ENCODE data around the gene EFEMP2.

The EFEMP2 gene

GRCh38 chr11:65903068-65903481, 30.5 kb upstream of the EFEMP2 start:
- peak in 2 of 10 donors; percentile 12 to 65 for DNase-seq
- intact Hi-C loops (cut with DNase I) = no loop called here

- peak in 2 of 10 donors; percentile 36 to 55 for DNase-seq
- intact Hi-C loops (cut with DNase I) = no loop called here
Observed at GRCh38 chr11:65900899-65901180, 28.2 kb upstream of the EFEMP2 start.

- intact Hi-C loops (cut with DNase I) = no loop called here
Observed at GRCh38 chr11:65900125-65900898, 27.7 kb upstream of the EFEMP2 start, which contains the start of gene FOSL1. Gene FOSL1 (minus strand): TSS chr11:65900388. CDS start chr11:65900339, 49 bp downstream.

GRCh38 chr11:65899356-65900124, 26.9 kb upstream of the EFEMP2 start:
- peak in 2 of 10 donors; percentile 73 to 78 for DNase-seq
- intact Hi-C loops (cut with DNase I) = no loop called here

More at GRCh38 chr11:65900125-65900898, 27.7 kb upstream of the EFEMP2 start, which contains the start of gene FOSL1:
- DNase-seq = peak in 9 of 10 donors; percentile 36 to 93 (median 60)

- intact Hi-C loops (cut with DNase I) = no loop called here
- peak in 1 of 10 donors; percentile 12 for DNase-seq
Observed at GRCh38 chr11:65898656-65899355, 26.2 kb upstream of the EFEMP2 start.

- no peak for DNase-seq
- intact Hi-C loops (cut with DNase I) = no loop called here
Observed at GRCh38 chr11:65897020-65897471, 24.4 kb upstream of the EFEMP2 start.

GRCh38 chr11:65896034-65896999, 23.7 kb upstream of the EFEMP2 start:
- intact Hi-C loops (cut with DNase I) = no loop called here
- DNase-seq = peak in 2 of 10 donors; percentile 25 to 48

GRCh38 chr11:65895482-65895981, 22.9 kb upstream of the EFEMP2 start:
- intact Hi-C loops (cut with DNase I) = no loop called here
- DNase-seq = peak in 2 of 10 donors; percentile 16 to 28

- peak in 1 of 10 donors; percentile 62 for DNase-seq
- intact Hi-C loops (cut with DNase I) = loop anchor here (5.0 kb wide), 1 partner anchor 68 kb away; the partner anchor contains the start of gene SART1
Observed at GRCh38 chr11:65894034-65894591, 21.5 kb upstream of the EFEMP2 start.

- peak in 2 of 10 donors; percentile 75 to 81 for DNase-seq
- intact Hi-C loops (cut with DNase I) = loop anchor here (1.0 to 5.0 kb wide), 2 partner anchors 28 to 70 kb away; partner anchors contain the start of gene SART1
Observed at GRCh38 chr11:65892661-65893317, 20.2 kb upstream of the EFEMP2 start.

GRCh38 chr11:65892137-65892540, 19.5 kb upstream of the EFEMP2 start:
- peak in 2 of 10 donors; percentile 62 to 82 for DNase-seq
- intact Hi-C loops (cut with DNase I) = loop anchor here (1.0 to 5.0 kb wide), 2 partner anchors 28 to 70 kb away; partner anchors contain the start of gene SART1

GRCh38 chr11:65891219-65892136, 18.9 kb upstream of the EFEMP2 start:
- intact Hi-C loops (cut with DNase I) = loop anchor here (1.0 to 5.0 kb wide), 3 partner anchors 29 to 71 kb away; partner anchors contain the start of genes CFL1 and SART1
- DNase-seq = peak in 2 of 10 donors; percentile 76 to 83

- intact Hi-C loops (cut with DNase I) = loop anchor here (2.0 to 5.0 kb wide), 2 partner anchors 32 to 72 kb away; partner anchors contain the start of genes CFL1 and SART1
- peak; percentile 96 to 100 (median 99) for DNase-seq
Observed at GRCh38 chr11:65890324-65891218, 18.0 kb upstream of the EFEMP2 start, which contains the start of gene CCDC85B. Gene CCDC85B (plus strand): TSS chr11:65890673. CDS start chr11:65890784, 111 bp downstream.

- intact Hi-C loops (cut with DNase I) = loop anchor here (2.0 kb wide), 1 partner anchor 31 kb away; the partner anchor contains the start of genes C11orf68 and DRAP1
- peak; percentile 96 to 99 (median 98) for DNase-seq
Observed at GRCh38 chr11:65888163-65888814, 15.7 kb upstream of the EFEMP2 start, which contains the start of gene FIBP. Gene FIBP (minus strand): TSS chr11:65888471. CDS start chr11:65888418, 53 bp downstream.

GRCh38 chr11:65887723-65888162, 15.1 kb upstream of the EFEMP2 start:
- DNase-seq = peak in 2 of 10 donors; percentile 90 to 92
- intact Hi-C loops (cut with DNase I) = loop anchor here (2.0 kb wide), 1 partner anchor 31 kb away; the partner anchor contains the start of genes C11orf68 and DRAP1

Data from posterior cingulate gyrus (tissue), 11 donors.